ENCODE results near the gene GYPC. TPM values are rescaled to one million over a fixed set of nuclear protein-coding genes. Genes with fewer than 3 reads are reported as not detected.

Gene GYPC
- total RNA-seq, 1 experiment from 2014 or later, result 13.6 TPM

DNA sequence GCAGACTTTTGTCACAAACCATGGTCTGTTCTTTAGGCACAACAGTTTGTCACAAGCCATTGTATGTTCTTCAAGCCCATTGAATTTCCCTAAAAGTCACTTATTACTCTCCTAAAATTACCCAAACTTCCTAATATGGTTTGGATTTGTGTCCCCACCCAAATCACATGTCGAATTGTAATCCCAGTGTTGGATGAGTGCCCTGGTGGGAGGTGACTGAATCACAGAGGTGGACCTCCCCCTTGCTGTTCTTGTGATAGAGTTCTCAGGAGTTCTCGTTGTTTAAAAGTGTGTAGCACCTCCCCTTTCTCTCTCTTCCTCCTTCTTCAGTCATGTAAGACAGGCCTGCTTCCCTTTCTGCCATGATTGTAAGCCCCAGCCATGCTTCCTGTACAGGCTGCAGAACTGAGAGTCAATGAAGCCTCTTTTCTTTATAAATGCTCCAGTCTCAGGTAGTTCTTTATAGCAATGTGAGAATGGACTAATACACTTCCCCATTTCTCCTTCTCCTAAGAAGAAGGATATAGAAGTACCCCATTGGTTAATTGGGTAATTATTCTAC, 11.2 kb upstream of the GYPC start:
- no peak overlapping the region for H2AFZ ChIP-seq (ENCODE audit: low read length)
- H3K23ac ChIP-seq (ENCODE audit: insufficient read length, low read depth, low read length), result no peak overlapping the region
- no peak overlapping the region for H4K91ac ChIP-seq (ENCODE audit: insufficient read length, low read depth, low read length)
- H3T11ph ChIP-seq (ENCODE audit: low read length), result no peak overlapping the region
- H3K27me3 ChIP-seq (ENCODE audit: insufficient read depth, low read length), result no peaks in the 10 kb centered on the region
- H2BK20ac ChIP-seq (ENCODE audit: low read depth, low read length, poor library complexity, severe bottlenecking), result no peak overlapping the region
- H4K8ac ChIP-seq (replicated peaks; ENCODE audit: insufficient read length, low read depth, low read length), result no peak overlapping the region
- no peak overlapping the region for H3K56ac ChIP-seq (ENCODE audit: insufficient read length, low read depth, low read length)
- no peaks in the 10 kb centered on the region for H4K20me1 ChIP-seq (ENCODE audit: control insufficient read depth, insufficient read depth, insufficient read length)
- H4K5ac ChIP-seq (ENCODE audit: insufficient read length, low read depth, low read length), result no peak overlapping the region
- H3K9me3 ChIP-seq (ENCODE audit: control insufficient read depth, low read depth, low read length), result no peaks in the 10 kb centered on the region
- no peaks in the 10 kb centered on the region for H3K23me2 ChIP-seq (ENCODE audit: insufficient read length, low read depth, low read length, poor library complexity, severe bottlenecking)
- H3K27ac Mint-ChIP-seq, result no peak overlapping the region; a peak in 1 of 7 replicates
- no peak overlapping the region for H3K4me3 Mint-ChIP-seq
- no peak overlapping the region for H2BK5ac ChIP-seq (ENCODE audit: insufficient read length, low read length)
- H2BK120ac ChIP-seq (ENCODE audit: low read depth, low read length, poor library complexity, severe bottlenecking), result no peak overlapping the region
- H3K14ac ChIP-seq (ENCODE audit: insufficient read depth, low read length), result no peak overlapping the region
- H3K9ac ChIP-seq (ENCODE audit: extremely low read depth, insufficient read length, low read length), result no peak overlapping the region
- no peak overlapping the region for H3K4ac ChIP-seq (ENCODE audit: low read depth, low read length)
- no peaks in the 10 kb centered on the region for H3K9me3 Mint-ChIP-seq
- H3K4me2 ChIP-seq (ENCODE audit: insufficient read depth, insufficient read length, low read length), result no peak overlapping the region
- whole genome bisulfite sequencing (ENCODE audit: extremely low coverage, insufficient read length, low lambda C conversion rate), result no CpG with 5 or more reads among the region's 2 CpGs
- no peak for TF ChIP-seq CTCF (conservative IDR thresholded peaks at IDR 0.05)
- H2BK12ac ChIP-seq (ENCODE audit: insufficient read length, low read depth, low read length), result no peak overlapping the region
- H3K4me1 ChIP-seq (ENCODE audit: insufficient read depth, low read length), result peaks cover 4% of the 10 kb centered on the region; the same call in 1 of the 2 replicates
- peaks cover 17 to 24% of the 10 kb centered on the region in 2 experiments for H3K4me1 Mint-ChIP-seq
- H3K79me2 ChIP-seq (ENCODE audit: insufficient read depth, low read length), result no peaks in the 10 kb centered on the region
- H3K36me3 Mint-ChIP-seq (ENCODE audit: insufficient read depth in 1 of 3, low read depth in 3 of 3), result no peaks in the 10 kb centered on the region; a peak in 1 of 7 replicates
- no peaks in the 10 kb centered on the region for H3K79me1 ChIP-seq (ENCODE audit: insufficient read depth, low read depth, low read length, poor library complexity, severe bottlenecking)
- H2AK5ac ChIP-seq (ENCODE audit: insufficient read length, low read length), result no peak overlapping the region
- H3K18ac ChIP-seq (ENCODE audit: insufficient read length, low read depth, low read length), result no peak overlapping the region
- peaks cover 2% of the 10 kb centered on the region; the same call in 1 of the 2 replicates for H3K27me3 Mint-ChIP-seq (ENCODE audit: low read depth)
- no peak overlapping the region for H2BK15ac ChIP-seq (ENCODE audit: low read depth, low read length)
- no peak for DNase-seq
- no peak overlapping the region for H3K27ac ChIP-seq (ENCODE audit: insufficient read length, low read depth, low read length)
